SJCRH30 (cell line): ENCODE results near the gene TPD52L1. TPM values are rescaled to one million over a fixed set of nuclear protein-coding genes. Genes with fewer than 3 reads are reported as not detected.

Source experiments
- DNase-seq, 2 experiments: peaks; one replicate each; pipeline ENCODE4 v3.0.0-alpha.2; 2015 to 2020
- H3K27ac ChIP-seq: fragments of 250-450 bp; sonication (Bioruptor Pico); 2 replicates; pipeline ENCODE4 v1.5.1; 2020; ENCODE audit warnings: mild to moderate bottlenecking, moderate library complexity
- H3K27me3 ChIP-seq: fragments of 250-450 bp; sonication (Bioruptor Pico); 2 replicates; pipeline ENCODE4 v1.5.1; 2020; ENCODE audit warnings: mild to moderate bottlenecking, moderate library complexity
- H3K36me3 ChIP-seq: fragments of 250-450 bp; sonication (Bioruptor Pico); 2 replicates; pipeline ENCODE4 v1.5.1; 2020; ENCODE audit warnings: mild to moderate bottlenecking, moderate library complexity
- H3K4me1 ChIP-seq: fragments of 250-450 bp; sonication (Bioruptor Pico); 2 replicates; pipeline ENCODE4 v1.5.1; 2020; ENCODE audit warnings: mild to moderate bottlenecking, moderate library complexity
- H3K4me3 ChIP-seq: fragments of 250-450 bp; sonication (Bioruptor Pico); 2 replicates; pipeline ENCODE4 v1.5.1; 2020; ENCODE audit warnings: mild to moderate bottlenecking, moderate library complexity
- H3K9me3 ChIP-seq: fragments of 250-450 bp; sonication (Bioruptor Pico); replicated peaks from 2 replicates; pipeline ENCODE4 v1.5.1; 2020; ENCODE audit warnings: mild to moderate bottlenecking, moderate library complexity
- total RNA-seq: library from RNA; depleted of rRNA; stranded (reverse); fragments of >200 nt; shearing (Covaris generic); gene quantifications from 2 replicates; pipeline ENCODE4 v1.2.3, GENCODE V29; 2014; rRNA removed

The TPD52L1 gene
- 0.05 TPM in 1 of 2 replicates, not detected in the other for total RNA-seq

GRCh38 chr6:125153391-125154117, at the start of gene TPD52L1:
TPD52L1 (plus strand) TSS chr6:125153773; CDS start chr6:125153952, 179 bp downstream.
- DNase-seq = no peak

GRCh38 chr6:125104425-125104824, 49.1 kb upstream of the TPD52L1 start:
- H3K36me3 ChIP-seq = no peaks in the 10 kb centered on the region
- peaks cover 10% of the 10 kb centered on the region for H3K4me1 ChIP-seq
- no peaks in the 10 kb centered on the region for H3K27me3 ChIP-seq
- peaks cover 2% of the 10 kb centered on the region; the same call in 1 of the 2 replicates for H3K9me3 ChIP-seq
- peak overlapping the region; percentile 1; the same call in 1 of the 2 replicates for H3K27ac ChIP-seq
- DNase-seq = peak; percentile 62 to 85
- H3K4me3 ChIP-seq = 0 out of 2 replicates have a peak overlapping the region, but pooled peaks have one; percentile 6

More at GRCh38 chr6:125153391-125154117, at the start of gene TPD52L1:
- Histone ChIP-seq H3K27me3 (no peaks in the 10 kb centered on the region), H3K4me1 (no peaks in the 10 kb centered on the region), H3K27ac (no peak within 1 kb of the TSS), H3K36me3 (no peaks in the 10 kb centered on the region; the same call in 1 of the 2 replicates), H3K9me3 (no peaks in the 10 kb centered on the region), H3K4me3 (no peak within 1 kb of the TSS)

- Histone ChIP-seq H3K4me3 (no peak overlapping the region), H3K4me1 (peaks cover 10% of the 10 kb centered on the region), H3K27me3 (no peaks in the 10 kb centered on the region), H3K9me3 (peaks cover 18% of the 10 kb centered on the region; the same call in 1 of the 2 replicates), H3K36me3 (no peaks in the 10 kb centered on the region), H3K27ac (no peak overlapping the region)
- no peak for DNase-seq
Measured at GRCh38 chr6:125107048-125107447, 46.5 kb upstream of the TPD52L1 start.

GRCh38 chr6:125107896-125108295, 45.7 kb upstream of the TPD52L1 start:
- DNase-seq = no peak

GRCh38 chr6:125110056-125110455, 43.5 kb upstream of the TPD52L1 start:
- no peak overlapping the region for H3K4me3 ChIP-seq

More at GRCh38 chr6:125107896-125108295, 45.7 kb upstream of the TPD52L1 start:
- peaks cover 10% of the 10 kb centered on the region for H3K4me1 ChIP-seq
- no peak overlapping the region for H3K27ac ChIP-seq
- H3K27me3 ChIP-seq = no peaks in the 10 kb centered on the region
- no peak overlapping the region for H3K4me3 ChIP-seq
- peaks cover 20% of the 10 kb centered on the region; the same call in 1 of the 2 replicates for H3K9me3 ChIP-seq
- no peaks in the 10 kb centered on the region for H3K36me3 ChIP-seq

GRCh38 chr6:125111219-125111983, 42.2 kb upstream of the TPD52L1 start:
- H3K27me3 ChIP-seq = no peaks in the 10 kb centered on the region
- H3K27ac ChIP-seq = no peak overlapping the region
- no peaks in the 10 kb centered on the region for H3K4me1 ChIP-seq
- peaks cover 20% of the 10 kb centered on the region; the same call in 1 of the 2 replicates for H3K9me3 ChIP-seq
- DNase-seq = no peak
- H3K36me3 ChIP-seq = no peaks in the 10 kb centered on the region
- no peak overlapping the region for H3K4me3 ChIP-seq

More at GRCh38 chr6:125110056-125110455, 43.5 kb upstream of the TPD52L1 start:
- no peak overlapping the region for H3K27ac ChIP-seq
- peaks cover 20% of the 10 kb centered on the region; the same call in 1 of the 2 replicates for H3K9me3 ChIP-seq
- no peaks in the 10 kb centered on the region for H3K27me3 ChIP-seq
- DNase-seq = no peak
- no peaks in the 10 kb centered on the region for H3K36me3 ChIP-seq
- no peaks in the 10 kb centered on the region for H3K4me1 ChIP-seq

- peaks cover 20% of the 10 kb centered on the region; the same call in 1 of the 2 replicates for H3K9me3 ChIP-seq
- H3K4me1 ChIP-seq = no peaks in the 10 kb centered on the region
- no peak overlapping the region for H3K4me3 ChIP-seq
- H3K27me3 ChIP-seq = no peaks in the 10 kb centered on the region
- H3K27ac ChIP-seq = no peak overlapping the region
- no peaks in the 10 kb centered on the region for H3K36me3 ChIP-seq
- no peak for DNase-seq
Measured at GRCh38 chr6:125112934-125113333, 40.6 kb upstream of the TPD52L1 start.

GRCh38 chr6:125114248-125114858, 39.2 kb upstream of the TPD52L1 start:
- no peaks in the 10 kb centered on the region for H3K27me3 ChIP-seq
- no peak overlapping the region for H3K27ac ChIP-seq
- H3K4me3 ChIP-seq = no peak overlapping the region
- no peaks in the 10 kb centered on the region for H3K36me3 ChIP-seq
- peaks cover 18% of the 10 kb centered on the region; the same call in 1 of the 2 replicates for H3K9me3 ChIP-seq
- peak; percentile 25 to 69 for DNase-seq
- no peaks in the 10 kb centered on the region for H3K4me1 ChIP-seq

- peaks cover 6% of the 10 kb centered on the region; the same call in 1 of the 2 replicates for H3K9me3 ChIP-seq
- H3K27me3 ChIP-seq = no peaks in the 10 kb centered on the region
- H3K27ac ChIP-seq = no peak overlapping the region
- no peaks in the 10 kb centered on the region for H3K4me1 ChIP-seq
- H3K36me3 ChIP-seq = no peaks in the 10 kb centered on the region
- no peak for DNase-seq
- no peak overlapping the region for H3K4me3 ChIP-seq
Measured at GRCh38 chr6:125116170-125116569, 37.4 kb upstream of the TPD52L1 start.

GRCh38 chr6:125116710-125117109, 36.9 kb upstream of the TPD52L1 start:
- Histone ChIP-seq H3K4me1 (no peaks in the 10 kb centered on the region), H3K4me3 (no peak overlapping the region), H3K36me3 (no peaks in the 10 kb centered on the region), H3K27me3 (no peaks in the 10 kb centered on the region), H3K9me3 (0 out of 2 replicates have a peak, but pooled peaks cover 2% of the 10 kb centered on the region), H3K27ac (no peak overlapping the region)
- no peak for DNase-seq

GRCh38 chr6:125117818-125118217, 35.8 kb upstream of the TPD52L1 start:
- H3K4me1 ChIP-seq = no peaks in the 10 kb centered on the region
- H3K9me3 ChIP-seq = no peaks in the 10 kb centered on the region
- no peak overlapping the region for H3K27ac ChIP-seq
- no peak for DNase-seq
- no peaks in the 10 kb centered on the region for H3K27me3 ChIP-seq
- no peaks in the 10 kb centered on the region for H3K36me3 ChIP-seq
- no peak overlapping the region for H3K4me3 ChIP-seq

GRCh38 chr6:125120054-125120590, 33.5 kb upstream of the TPD52L1 start:
- DNase-seq = no peak

GRCh38 chr6:125121894-125122293, 31.7 kb upstream of the TPD52L1 start:
- Histone ChIP-seq H3K4me3 (no peak overlapping the region), H3K36me3 (no peaks in the 10 kb centered on the region), H3K9me3 (no peaks in the 10 kb centered on the region), H3K27ac (no peak overlapping the region), H3K27me3 (no peaks in the 10 kb centered on the region), H3K4me1 (no peaks in the 10 kb centered on the region)
- DNase-seq = no peak

More at GRCh38 chr6:125120054-125120590, 33.5 kb upstream of the TPD52L1 start:
- Histone ChIP-seq H3K27ac (no peak overlapping the region), H3K4me3 (no peak overlapping the region), H3K9me3 (no peaks in the 10 kb centered on the region), H3K36me3 (no peaks in the 10 kb centered on the region), H3K4me1 (no peaks in the 10 kb centered on the region), H3K27me3 (no peaks in the 10 kb centered on the region)

- H3K4me1 ChIP-seq = no peaks in the 10 kb centered on the region
- no peak for DNase-seq
- H3K9me3 ChIP-seq = no peaks in the 10 kb centered on the region
- no peak overlapping the region for H3K27ac ChIP-seq
- H3K27me3 ChIP-seq = no peaks in the 10 kb centered on the region
- H3K4me3 ChIP-seq = no peak overlapping the region
- no peaks in the 10 kb centered on the region for H3K36me3 ChIP-seq
Measured at GRCh38 chr6:125123051-125123450, 30.5 kb upstream of the TPD52L1 start.
